Midbrain (tissue), 1 donor: Measurements from ENCODE around the gene TPX2.
"Not testable (repeated sequence)": the region's sequence is repeated elsewhere in the genome, so short reads cannot be mapped to it uniquely, and the experiment has no call there.

ENCODE experiments used
- DNase-seq: peaks from one replicate; lab custom pipeline; 2025; lab: John Stamatoyannopoulos, UW

TPX2 gene

GRCh38 chr20:31815408-31816188 is 76.5 kb downstream of the TPX2 start:
- DNase-seq, result no peak

GRCh38 chr20:31816221-31816620 is 77.1 kb downstream of the TPX2 start:
- no peak for DNase-seq

- DNase-seq, result no peak
Measured at GRCh38 chr20:31817461-31817860, 78.4 kb downstream of the TPX2 start.

- no peak for DNase-seq
Measured at GRCh38 chr20:31818376-31818908, 79.4 kb downstream of the TPX2 start.

GRCh38 chr20:31819083-31819784 is 80.1 kb downstream of the TPX2 start, which contains the start of gene MYLK2:
Gene MYLK2, plus strand, starts transcription at chr20:31819356. Its CDS starts 225 bp downstream, at chr20:31819581.
- no peak for DNase-seq

- no peak for DNase-seq
Measured at GRCh38 chr20:31820228-31820627, 81.1 kb downstream of the TPX2 start.

GRCh38 chr20:31821427-31821826 is 82.3 kb downstream of the TPX2 start:
- no peak for DNase-seq

GRCh38 chr20:31822421-31823330 is 83.6 kb downstream of the TPX2 start:
- peak; percentile 75 for DNase-seq

GRCh38 chr20:31823360-31824124 is 84.5 kb downstream of the TPX2 start:
- DNase-seq, result no peak

- no peak for DNase-seq
Measured at GRCh38 chr20:31824125-31824485, 85.0 kb downstream of the TPX2 start.

- no peak for DNase-seq
Measured at GRCh38 chr20:31824554-31825313, 85.6 kb downstream of the TPX2 start.

GRCh38 chr20:31826074-31826473 is 87.0 kb downstream of the TPX2 start:
- DNase-seq, result no peak

- no peak for DNase-seq
Measured at GRCh38 chr20:31827059-31827458, 88.0 kb downstream of the TPX2 start.

GRCh38 chr20:31828016-31828415 is 88.9 kb downstream of the TPX2 start:
- DNase-seq, result not testable (repeated sequence)

- no peak for DNase-seq
Measured at GRCh38 chr20:31829731-31830130, 90.6 kb downstream of the TPX2 start.

- no peak for DNase-seq
Measured at GRCh38 chr20:31830406-31830981, 91.4 kb downstream of the TPX2 start.

GRCh38 chr20:31831211-31831610 is 92.1 kb downstream of the TPX2 start:
- DNase-seq, result no peak

GRCh38 chr20:31831771-31832306 is 92.7 kb downstream of the TPX2 start:
- DNase-seq, result no peak

GRCh38 chr20:31833130-31833930 is 94.2 kb downstream of the TPX2 start:
- no peak for DNase-seq
